HG02759 (cell line): ENCODE results near the gene AGXT2.
"Not testable (repeated sequence)": the region's sequence is repeated elsewhere in the genome, so short reads cannot be mapped to it uniquely, and the experiment has no call there.

Source experiments
- ATAC-seq: cut with Tn5 transposase; IDR thresholded peaks from one replicate; pipeline ENCODE4 v1.9.1; 2021; ENCODE audit warnings: mild to moderate bottlenecking, moderate library complexity; ENCODE audit not compliant: unreplicated experiment

The AGXT2 gene

GRCh38 chr5:35056686-35057085, 8.9 kb upstream of the AGXT2 start:
- no peak for ATAC-seq

GRCh38 chr5:35052838-35053237, 5.1 kb upstream of the AGXT2 start:
- ATAC-seq, result no peak

- no peak for ATAC-seq
These were observed 2.9 kb upstream of the AGXT2 start for GRCh38 chr5:35050541-35051126.

GRCh38 chr5:35048910-35049309, 1.2 kb upstream of the AGXT2 start:
- ATAC-seq, result no peak

GRCh38 chr5:35046774-35047173, 975 bp downstream of the AGXT2 start:
- ATAC-seq, result no peak

GRCh38 chr5:35045280-35045679, 2.5 kb downstream of the AGXT2 start:
- no peak for ATAC-seq

GRCh38 chr5:35044649-35045048, 3.1 kb downstream of the AGXT2 start:
- no peak for ATAC-seq

- ATAC-seq, result no peak
These were observed 5.0 kb downstream of the AGXT2 start for GRCh38 chr5:35042781-35043180.

GRCh38 chr5:35041261-35041660, 6.5 kb downstream of the AGXT2 start:
- no peak for ATAC-seq

GRCh38 chr5:35038891-35039290, 8.9 kb downstream of the AGXT2 start:
- no peak for ATAC-seq

GRCh38 chr5:35036536-35036935, 11.2 kb downstream of the AGXT2 start:
- no peak for ATAC-seq

- not testable (repeated sequence) for ATAC-seq
These were observed 11.8 kb downstream of the AGXT2 start for GRCh38 chr5:35035929-35036328.

GRCh38 chr5:35035271-35035670, 12.5 kb downstream of the AGXT2 start:
- no peak for ATAC-seq

- ATAC-seq, result no peak
These were observed 15.4 kb downstream of the AGXT2 start for GRCh38 chr5:35032356-35032755.

- no peak for ATAC-seq
These were observed 16.5 kb downstream of the AGXT2 start for GRCh38 chr5:35031276-35031675.

- no peak for ATAC-seq
These were observed 17.2 kb downstream of the AGXT2 start for GRCh38 chr5:35030426-35031100.

GRCh38 chr5:35029333-35029732, 18.4 kb downstream of the AGXT2 start:
- no peak for ATAC-seq

- no peak for ATAC-seq
These were observed 20.8 kb downstream of the AGXT2 start for GRCh38 chr5:35026941-35027340.

- no peak for ATAC-seq
These were observed 21.4 kb downstream of the AGXT2 start for GRCh38 chr5:35026280-35026840.

GRCh38 chr5:35024911-35025510, 22.7 kb downstream of the AGXT2 start:
- no peak for ATAC-seq

- no peak for ATAC-seq
These were observed 24.2 kb downstream of the AGXT2 start for GRCh38 chr5:35023391-35024178.
